Body of pancreas (tissue), 4 donors: Measurements from ENCODE around the gene PIP4K2C.
"Not testable (repeated sequence)": the region's sequence is repeated elsewhere in the genome, so short reads cannot be mapped to it uniquely, and the experiment has no call there.

Source experiments
- POLR2A ChIP-seq, 3 donors: fragments of 450-650 bp; IDR thresholded peaks; one replicate each; pipeline ENCODE4 v1.6.1; 2016; ENCODE audit warnings: antibody characterized with exemption in 3 of 3, mild to moderate bottlenecking in 2 of 3
- TF ChIP-seq, protein P1 (sequence below), 7 experiments: fragments of 450-650 bp in 4 of 7; fragments of 200-600 bp in 3 of 7; sonication (generic) in 3 of 7; IDR thresholded peaks; one replicate each; pipeline ENCODE4 v1.5.1; 2016 to 2019; ENCODE audit warnings: antibody characterized with exemption in 7 of 7

- TF ChIP-seq, protein P1, sequence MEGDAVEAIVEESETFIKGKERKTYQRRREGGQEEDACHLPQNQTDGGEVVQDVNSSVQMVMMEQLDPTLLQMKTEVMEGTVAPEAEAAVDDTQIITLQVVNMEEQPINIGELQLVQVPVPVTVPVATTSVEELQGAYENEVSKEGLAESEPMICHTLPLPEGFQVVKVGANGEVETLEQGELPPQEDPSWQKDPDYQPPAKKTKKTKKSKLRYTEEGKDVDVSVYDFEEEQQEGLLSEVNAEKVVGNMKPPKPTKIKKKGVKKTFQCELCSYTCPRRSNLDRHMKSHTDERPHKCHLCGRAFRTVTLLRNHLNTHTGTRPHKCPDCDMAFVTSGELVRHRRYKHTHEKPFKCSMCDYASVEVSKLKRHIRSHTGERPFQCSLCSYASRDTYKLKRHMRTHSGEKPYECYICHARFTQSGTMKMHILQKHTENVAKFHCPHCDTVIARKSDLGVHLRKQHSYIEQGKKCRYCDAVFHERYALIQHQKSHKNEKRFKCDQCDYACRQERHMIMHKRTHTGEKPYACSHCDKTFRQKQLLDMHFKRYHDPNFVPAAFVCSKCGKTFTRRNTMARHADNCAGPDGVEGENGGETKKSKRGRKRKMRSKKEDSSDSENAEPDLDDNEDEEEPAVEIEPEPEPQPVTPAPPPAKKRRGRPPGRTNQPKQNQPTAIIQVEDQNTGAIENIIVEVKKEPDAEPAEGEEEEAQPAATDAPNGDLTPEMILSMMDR (IDR thresholded peaks at IDR 0.05): not testable (repeated sequence)
- not testable (repeated sequence) for TF ChIP-seq POLR2A (IDR thresholded peaks at IDR 0.05)
Measured at GRCh38 chr12:57636731-57637130, 45.7 kb downstream of the PIP4K2C start.
